Astrocyte of the cerebellum (primary cell): Measurements from ENCODE around the gene ANKRD9.

Source experiments
- DNase-seq: peaks from one replicate; pipeline ENCODE4 v3.0.0-alpha.2; 2011; ENCODE audit warnings: low read depth
- H3K4me3 ChIP-seq: 2 replicates; pipeline ENCODE4 v1.5.1; 2011; ENCODE audit warnings: mild to moderate bottlenecking, low read depth, low read length, moderate library complexity
- CTCF ChIP-seq: IDR thresholded peaks from 2 replicates; pipeline ENCODE4 v1.5.1; 2012; ENCODE audit warnings: low read length, low read depth, moderate library complexity, mild to moderate bottlenecking; ENCODE audit errors: missing control alignments
- in situ Hi-C: cut with HindIII; loops from 2 replicates; pipeline ENCODE4 v1.10.0; 2017; ENCODE audit warnings: low sequenced_read_pairs

ANKRD9 gene

GRCh38 chr14:102496331-102496691 is 13.3 kb downstream of the ANKRD9 start:
- DNase-seq, result no peak
- no peak overlapping the region for H3K4me3 ChIP-seq
- in situ Hi-C loops, result no loop called here
- no peak for TF ChIP-seq CTCF

GRCh38 chr14:102495491-102496330 is 13.9 kb downstream of the ANKRD9 start:
- no peak overlapping the region for H3K4me3 ChIP-seq
- in situ Hi-C loops, result no loop called here
- no peak for TF ChIP-seq CTCF
- DNase-seq, result no peak

- DNase-seq, result no peak
- TF ChIP-seq CTCF, result no peak
- in situ Hi-C loops, result no loop called here
- no peak overlapping the region for H3K4me3 ChIP-seq
Measured at GRCh38 chr14:102493585-102493984, 16.0 kb downstream of the ANKRD9 start.

- no peak overlapping the region for H3K4me3 ChIP-seq
- no peak for DNase-seq
- in situ Hi-C loops, result no loop called here
- no peak for TF ChIP-seq CTCF
Measured at GRCh38 chr14:102493096-102493495, 16.5 kb downstream of the ANKRD9 start.

- no peak overlapping the region for H3K4me3 ChIP-seq
- DNase-seq, result no peak
- in situ Hi-C loops, result no loop called here
- no peak for TF ChIP-seq CTCF
Measured at GRCh38 chr14:102492531-102492910, 17.1 kb downstream of the ANKRD9 start.

- DNase-seq, result no peak
- TF ChIP-seq CTCF, result no peak
- no peak overlapping the region for H3K4me3 ChIP-seq
- in situ Hi-C loops, result no loop called here
Measured at GRCh38 chr14:102491786-102492530, 17.6 kb downstream of the ANKRD9 start.
